ENCODE measurements around the gene DHX34. TPM values are rescaled to one million over a fixed set of nuclear protein-coding genes. Genes with fewer than 3 reads are reported as not detected.

DHX34 gene
- total and polyA plus RNA-seq, 9 of the 15 experiments (the other 6 are each of a cell fraction or from before 2014, with no cell fraction given) = 0.36 to 42.0 (median 15.0) TPM

GRCh38 chr19:47406711-47407416, 57.7 kb downstream of the DHX34 start:
- ATAC-seq = peak; percentile 98
- H2AFZ ChIP-seq (ENCODE audit: low read depth, low read length) = no peak overlapping the region
- intact Hi-C loops (cut with micrococcal nuclease) = no loop called here
- ChIA-PET CTCF (ENCODE audit: low intra/inter-chr PET ratio) (no interaction called here), POLR2A (no interaction called here)
- peaks cover 7% of the 10 kb centered on the region for H4K20me1 ChIP-seq (replicated peaks; ENCODE audit: control insufficient read depth, insufficient read depth, low read length)
- no peaks in the 10 kb centered on the region for H3K9me3 ChIP-seq (replicated peaks; ENCODE audit: control insufficient read depth, insufficient read depth, low read depth, low read length)
- H3K27me3 ChIP-seq (ENCODE audit: control insufficient read depth in 2 of 2, insufficient read depth in 2 of 2, low read length in 2 of 2) = peaks cover 25 to 58% of the 10 kb centered on the region in 2 experiments; a peak in 4 of 5 replicates
- in situ Hi-C loops (cut with MboI) = no loop called here
- H3K9ac ChIP-seq (ENCODE audit: insufficient read depth in 1 of 2, low read depth in 2 of 2, low read length in 2 of 2) = no peak overlapping the region
- FAIRE-seq = no peak
- WGBS (ENCODE audit: insufficient coverage, low coverage, missing lambda C conversion rate) = 2% methylated on average over 45 of the region's 47 CpGs
- H3K4me1 ChIP-seq (replicated peaks in 1 of 2; ENCODE audit: control insufficient read depth in 2 of 2, insufficient read depth in 2 of 2, low read length in 2 of 2) = peaks cover 0 to 10% of the 10 kb centered on the region in 2 experiments; a peak in 2 of 5 replicates
- no peak overlapping the region for H3K4me3 ChIP-seq
- peak; percentile 63 to 92 (median 86) for DNase-seq (ENCODE audit: extremely low read depth in 1 of 4, low spot score in 3 of 4)
- no TSS peak for BruUV-seq (replicated peaks)
- H3K36me3 ChIP-seq (ENCODE audit: control insufficient read depth, insufficient read depth, low read length) = no peaks in the 10 kb centered on the region
- H3K9me1 ChIP-seq (ENCODE audit: control insufficient read depth, insufficient read depth, low read length) = peaks cover 4% of the 10 kb centered on the region
- no peak overlapping the region for H3K27ac ChIP-seq (ENCODE audit: extremely low read depth, low read depth, low read length)
- H3K4me2 ChIP-seq (ENCODE audit: insufficient read depth, low read length) = no peak overlapping the region
- no peaks in the 10 kb centered on the region for H3K79me2 ChIP-seq (ENCODE audit: control insufficient read depth, insufficient read depth, low read length)
- TF ChIP-seq EHMT2 (IDR thresholded peaks at IDR 0.05) (peak; percentile 95), GTF2F1 (IDR thresholded peaks at IDR 0.05; ENCODE audit: low read depth, low read length) (no peak), RCOR1 (IDR thresholded peaks at IDR 0.05; ENCODE audit: borderline replicate concordance in 1 of 2, low read depth in 2 of 2, low read length in 2 of 2) (peak in 1 of 2 experiments; percentile 36; a peak in 1 of 4 replicates), FIP1L1 (IDR thresholded peaks at IDR 0.05; ENCODE audit: low read depth, low read length, poor library complexity, severe bottlenecking) (peak; percentile 45), NR3C1 (CRISPR knock-in tag; IDR thresholded peaks at IDR 0.05) (peak; percentile 60; the same call in 1 of the 2 replicates), VEZF1 (CRISPR knock-in tag; IDR thresholded peaks at IDR 0.05) (peak; percentile 37; the same call in 1 of the 2 replicates), FOXP1 (CRISPR knock-in tag; IDR thresholded peaks at IDR 0.05) (peak; percentile 35; the same call in 1 of the 2 replicates), ZNF232 (CRISPR knock-in tag; IDR thresholded peaks at IDR 0.05) (0 out of 2 replicates have a peak, but pooled peaks have one; percentile 46), ETS1 (conservative IDR thresholded peaks at IDR 0.05; ENCODE audit: control insufficient read depth, low read depth, low read length) (0 out of 2 replicates have a peak, but pooled peaks have one; percentile 23), CREM (IDR thresholded peaks at IDR 0.05; ENCODE audit: low read depth) (0 out of 2 replicates have a peak, but pooled peaks have one; percentile 16), MNT (conservative IDR thresholded peaks at IDR 0.05) (peak in 1 of 2 experiments; percentile 47; a peak in 2 of 4 replicates), PRMT5 (CRISPR knock-in tag; IDR thresholded peaks at IDR 0.05) (peak; percentile 46; the same call in 1 of the 2 replicates), ZNF511 (CRISPR knock-in tag; IDR thresholded peaks at IDR 0.05) (peak; percentile 90), ZNF766 (CRISPR knock-in tag; conservative IDR thresholded peaks at IDR 0.05) (0 out of 2 replicates have a peak, but pooled peaks have one; percentile 39), ZNF263 (CRISPR knock-in tag; IDR thresholded peaks at IDR 0.05; ENCODE audit: borderline replicate concordance) (peak; percentile 70; the same call in 1 of the 2 replicates), MAZ (CRISPR knock-in tag; conservative IDR thresholded peaks at IDR 0.05 in 1 of 2, IDR thresholded peaks at IDR 0.05 in 1 of 2) (peak; percentile 33 to 61; a peak in 2 of 4 replicates)
